ENCODE data around the gene TGIF2.

GRCh38 chr20:36591281-36591680 lies 17.9 kb downstream of the TGIF2 start:
- TF ChIP-seq CTCF (IDR thresholded peaks at IDR 0.05; ENCODE audit: control extremely low read depth in 1 of 3, insufficient read depth in 1 of 3, low read depth in 1 of 3, low read length in 3 of 3) (no peak), SIX5 (IDR thresholded peaks at IDR 0.05; ENCODE audit: low read depth, low read length) (no peak), CREB1 (IDR thresholded peaks at IDR 0.05) (no peak), YY1 (IDR thresholded peaks at IDR 0.05; ENCODE audit: low read depth, low read length) (no peak), USF2 (IDR thresholded peaks at IDR 0.05; ENCODE audit: low read length) (no peak), SIN3A (conservative IDR thresholded peaks at IDR 0.05 in 1 of 2, IDR thresholded peaks at IDR 0.05 in 1 of 2; ENCODE audit: low read depth in 1 of 2, low read length in 2 of 2) (no peak), POLR2A (IDR thresholded peaks at IDR 0.05; ENCODE audit: control extremely low read depth in 1 of 2, low read depth in 2 of 2, low read length in 2 of 2) (no peak), GTF2F1 (IDR thresholded peaks at IDR 0.05; ENCODE audit: borderline replicate concordance, low read depth, low read length) (no peak), CHD2 (IDR thresholded peaks at IDR 0.05; ENCODE audit: low read length) (no peak), EZH2 (IDR thresholded peaks at IDR 0.05; ENCODE audit: low read depth, low read length, severe bottlenecking) (no peak)
